RWPE1 (cell line): Measurements from ENCODE around the gene CORO2A.

Experiments
- CTCF ChIA-PET: fragments of 350-600 bp; sonication (Branson Sonifier 250); formaldehyde crosslinking; extraction: SDS; loops from one replicate; lab custom pipeline; 2021; lab: Yijun Ruan, JAX
- POLR2A ChIA-PET: fragments of 400-600 bp; formaldehyde crosslinking; extraction: SDS; loops from one replicate; lab custom pipeline; 2020; ENCODE audit warnings: antibody characterized with exemption; ENCODE audit not compliant: low non-redundant PET; lab: Yijun Ruan, JAX
- DNase-seq: peaks from one replicate; pipeline ENCODE4 v3.0.0; 2012; ENCODE audit warnings: low spot score
- H3K27ac ChIP-seq: fragments of 450-650 bp; 2 replicates; pipeline ENCODE4 v1.5.1; 2017
- CTCF ChIP-seq: fragments of 450-650 bp; conservative IDR thresholded peaks from 2 replicates; pipeline ENCODE4 v1.5.1; 2017; ENCODE audit warnings: low read depth, mild to moderate bottlenecking

Gene CORO2A

GRCh38 chr9:98217255-98217654, 24.8 kb upstream of the CORO2A start:
- H3K27ac ChIP-seq: peak overlapping the region; percentile 66
- ChIA-PET POLR2A (no interaction called here), CTCF (interaction anchor here (0.7 to 1.5 kb wide), 2 partner anchors 46 to 496 kb away, joined by 3 to 4 read pairs; no protein-coding TSS in a partner anchor)
- TF ChIP-seq CTCF: no peak
- no peak for DNase-seq

- TF ChIP-seq CTCF: no peak
- ChIA-PET POLR2A (no interaction called here), CTCF (interaction anchor here (0.5 to 1.5 kb wide), 3 partner anchors 11 to 47 kb away, joined by 3 to 5 read pairs (median 4); no protein-coding TSS in a partner anchor)
- DNase-seq: no peak
- H3K27ac ChIP-seq: peak overlapping the region; percentile 66
Measured at GRCh38 chr9:98216391-98216790, 24.0 kb upstream of the CORO2A start.

GRCh38 chr9:98215821-98216220, 23.4 kb upstream of the CORO2A start:
- TF ChIP-seq CTCF: no peak
- ChIA-PET POLR2A (no interaction called here), CTCF (interaction anchor here (1.2 to 1.5 kb wide), 3 partner anchors 10 to 48 kb away, joined by 4 to 5 read pairs (median 5); no protein-coding TSS in a partner anchor)
- H3K27ac ChIP-seq: peak overlapping the region; percentile 66
- DNase-seq: no peak

GRCh38 chr9:98215271-98215670, 22.8 kb upstream of the CORO2A start:
- DNase-seq: no peak
- TF ChIP-seq CTCF: no peak
- peak overlapping the region; percentile 66 for H3K27ac ChIP-seq
- ChIA-PET POLR2A (no interaction called here), CTCF (interaction anchor here (1.2 to 1.4 kb wide), 2 partner anchors 10 to 41 kb away, joined by 5 read pairs; no protein-coding TSS in a partner anchor)

GRCh38 chr9:98214811-98215210, 22.4 kb upstream of the CORO2A start:
- CTCF ChIA-PET: interaction anchor here (1.2 to 1.4 kb wide), 2 partner anchors 9 to 42 kb away, joined by 5 read pairs; no protein-coding TSS in a partner anchor
- POLR2A ChIA-PET: no interaction called here

GRCh38 chr9:98211260-98211659, 18.8 kb upstream of the CORO2A start:
- no peak for TF ChIP-seq CTCF
- no peak for DNase-seq
- ChIA-PET POLR2A (no interaction called here), CTCF (interaction anchor here (0.7 kb wide), 1 partner anchor 12 kb away, joined by 4 read pairs; no protein-coding TSS in a partner anchor)
- H3K27ac ChIP-seq: peak overlapping the region; percentile 66

More at GRCh38 chr9:98214811-98215210, 22.4 kb upstream of the CORO2A start:
- peak overlapping the region; percentile 66 for H3K27ac ChIP-seq
- no peak for TF ChIP-seq CTCF
- no peak for DNase-seq
